A673 (cell line): Measurements from ENCODE around the gene RNPEPL1. TPM values are rescaled to one million over a fixed set of nuclear protein-coding genes. Genes with fewer than 3 reads are reported as not detected.

Source experiments
- BruUV-seq: library from RNA; stranded (reverse); fragments of 400-500 nt; replicated peaks from 2 replicates; lab custom pipeline; 2021; lab: Mats Ljungman, UMichigan
- CTCF ChIA-PET: fragments of 300-600 bp; sonication (Branson Sonifier 250); formaldehyde crosslinking; loops from one replicate; lab custom pipeline; 2022; ENCODE audit warnings: antibody characterized with exemption; lab: Charles Lee
- POLR2A ChIA-PET: fragments of 300-600 bp; sonication (Branson Sonifier 250); formaldehyde crosslinking; loops from one replicate; lab custom pipeline; 2022; ENCODE audit warnings: antibody characterized with exemption; ENCODE audit not compliant: low non-redundant PET; lab: Charles Lee
- DNase-seq: peaks from one replicate; pipeline ENCODE4 v3.0.0-alpha.2; 2015; ENCODE audit warnings: low spot score
- H3K27ac ChIP-seq: fragments of 200-600 bp; sonication (generic); 2 replicates; pipeline ENCODE4 v1.5.1; 2016; ENCODE audit warnings: mixed run types, low read depth, mild to moderate bottlenecking, mixed read lengths, antibody characterized with exemption, low read length; ENCODE audit not compliant: poor library complexity, severe bottlenecking
- H3K27me3 ChIP-seq: fragments of 200-600 bp; sonication (generic); replicated peaks from 2 replicates; pipeline ENCODE4 v1.6.1; 2017; ENCODE audit warnings: mixed run types, low read depth, mild to moderate bottlenecking, mixed read lengths, antibody characterized with exemption, low read length; ENCODE audit not compliant: insufficient read depth, poor library complexity
- H3K36me3 ChIP-seq: fragments of 200-600 bp; sonication (generic); 2 replicates; pipeline ENCODE4 v1.6.1; 2016; ENCODE audit warnings: mixed run types, mild to moderate bottlenecking, mixed read lengths, antibody characterized with exemption, low read length; ENCODE audit not compliant: insufficient read depth, poor library complexity, severe bottlenecking
- H3K4me1 ChIP-seq: fragments of 200-600 bp; sonication (generic); 2 replicates; pipeline ENCODE4 v1.6.1; 2017; ENCODE audit warnings: mixed run types, mild to moderate bottlenecking, mixed read lengths, antibody characterized with exemption, low read length; ENCODE audit not compliant: insufficient read depth, poor library complexity, severe bottlenecking
- H3K4me3 ChIP-seq: fragments of 200-600 bp; sonication (generic); 2 replicates; pipeline ENCODE4 v1.5.1; 2016; ENCODE audit warnings: low read depth, mixed run types, mild to moderate bottlenecking, mixed read lengths, low read length; ENCODE audit not compliant: poor library complexity, severe bottlenecking
- H3K9me3 ChIP-seq: fragments of 200-600 bp; sonication (generic); 2 replicates; pipeline ENCODE4 v1.6.1; 2016; ENCODE audit warnings: mixed run types, low read depth, mild to moderate bottlenecking, mixed read lengths, antibody characterized with exemption, low read length; ENCODE audit not compliant: poor library complexity, severe bottlenecking
- EZH2 ChIP-seq: fragments of 200-600 bp; sonication (generic); IDR thresholded peaks from 2 replicates; pipeline ENCODE4 v1.6.1; 2017; ENCODE audit warnings: borderline replicate concordance, low read depth, mild to moderate bottlenecking, mixed read lengths, antibody characterized with exemption, low read length; ENCODE audit not compliant: poor library complexity, severe bottlenecking
- intact Hi-C: fragments of 100-400 bp; cut with micrococcal nuclease; formaldehyde crosslinking; loops from one replicate; pipeline ENCODE4 v1.10.0; 2022; ENCODE audit not compliant: unreplicated experiment
- total RNA-seq: library from RNA; stranded (reverse); gene quantifications from 2 replicates; pipeline ENCODE4 v1.2.3, GENCODE V29; 2021
- TF ChIP-seq, protein P1 (sequence below): fragments of 300-800, 200-600 bp; sonication (generic); conservative IDR thresholded peaks from 2 replicates; pipeline ENCODE4 v1.5.1; 2017; ENCODE audit warnings: low read depth, mild to moderate bottlenecking, antibody characterized with exemption, low read length, moderate library complexity, mixed read lengths

RNPEPL1 gene
- total RNA-seq, 1 experiment from 2014 or later, result 26.5 TPM

DNA sequence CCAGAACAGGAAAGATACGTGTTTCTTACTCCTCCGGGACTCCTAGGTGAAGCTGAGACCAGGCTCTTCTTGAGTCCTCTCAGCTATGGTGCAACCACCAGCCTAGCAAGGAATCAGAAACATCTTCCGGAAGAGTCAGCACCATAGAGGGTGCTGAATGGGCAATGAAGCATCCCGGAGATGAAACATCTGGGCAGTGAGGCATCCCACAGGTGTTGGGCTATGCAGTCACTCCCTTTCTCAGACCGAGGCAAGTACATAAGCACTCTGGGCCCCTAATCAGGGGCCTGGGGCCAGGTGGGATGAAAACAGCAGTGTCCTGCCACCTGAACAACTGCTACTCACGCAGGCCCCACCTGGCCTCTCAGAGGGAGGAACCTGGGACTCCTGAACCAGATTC, 16.8 kb downstream of the RNPEPL1 start:
- Histone ChIP-seq H3K27me3 (no peaks in the 10 kb centered on the region), H3K36me3 (peaks cover 8% of the 10 kb centered on the region), H3K27ac (peak overlapping the region; percentile 97), H3K4me1 (peaks cover 29% of the 10 kb centered on the region), H3K4me3 (peak overlapping the region; percentile 96), H3K9me3 (no peaks in the 10 kb centered on the region)
- CTCF ChIA-PET, result interaction anchor here (2.8 kb wide), 1 partner anchor 19 kb away, joined by 14 read pairs; no protein-coding TSS in a partner anchor
- intact Hi-C loops, result no loop called here
- no peak for TF ChIP-seq EZH2
- TF ChIP-seq, protein P1, sequence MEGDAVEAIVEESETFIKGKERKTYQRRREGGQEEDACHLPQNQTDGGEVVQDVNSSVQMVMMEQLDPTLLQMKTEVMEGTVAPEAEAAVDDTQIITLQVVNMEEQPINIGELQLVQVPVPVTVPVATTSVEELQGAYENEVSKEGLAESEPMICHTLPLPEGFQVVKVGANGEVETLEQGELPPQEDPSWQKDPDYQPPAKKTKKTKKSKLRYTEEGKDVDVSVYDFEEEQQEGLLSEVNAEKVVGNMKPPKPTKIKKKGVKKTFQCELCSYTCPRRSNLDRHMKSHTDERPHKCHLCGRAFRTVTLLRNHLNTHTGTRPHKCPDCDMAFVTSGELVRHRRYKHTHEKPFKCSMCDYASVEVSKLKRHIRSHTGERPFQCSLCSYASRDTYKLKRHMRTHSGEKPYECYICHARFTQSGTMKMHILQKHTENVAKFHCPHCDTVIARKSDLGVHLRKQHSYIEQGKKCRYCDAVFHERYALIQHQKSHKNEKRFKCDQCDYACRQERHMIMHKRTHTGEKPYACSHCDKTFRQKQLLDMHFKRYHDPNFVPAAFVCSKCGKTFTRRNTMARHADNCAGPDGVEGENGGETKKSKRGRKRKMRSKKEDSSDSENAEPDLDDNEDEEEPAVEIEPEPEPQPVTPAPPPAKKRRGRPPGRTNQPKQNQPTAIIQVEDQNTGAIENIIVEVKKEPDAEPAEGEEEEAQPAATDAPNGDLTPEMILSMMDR, result no peak
- no TSS peak for BruUV-seq
- no peak for DNase-seq
- POLR2A ChIA-PET, result no interaction called here

GRCh38 chr2:240585681-240586197, 17.5 kb downstream of the RNPEPL1 start:
- BruUV-seq, result TSS peak; percentile 73
- TF ChIP-seq, protein P1, result no peak
- TF ChIP-seq EZH2, result no peak
- intact Hi-C loops, result loop anchor here (1.0 kb wide), 1 partner anchor 19 kb away; no protein-coding TSS in a partner anchor
- POLR2A ChIA-PET, result interaction anchor here (0.5 kb wide), 1 partner anchor 23 kb away, joined by 5 read pairs; no protein-coding TSS in a partner anchor
- DNase-seq, result no peak
- no peaks in the 10 kb centered on the region for H3K9me3 ChIP-seq
- peaks cover 8% of the 10 kb centered on the region for H3K36me3 ChIP-seq
- H3K4me3 ChIP-seq, result peak overlapping the region; percentile 96
- CTCF ChIA-PET, result interaction anchor here (2.8 kb wide), 1 partner anchor 20 kb away, joined by 14 read pairs; no protein-coding TSS in a partner anchor
- H3K4me1 ChIP-seq, result peaks cover 29% of the 10 kb centered on the region
- no peaks in the 10 kb centered on the region for H3K27me3 ChIP-seq
- H3K27ac ChIP-seq, result peak overlapping the region; percentile 97

DNA sequence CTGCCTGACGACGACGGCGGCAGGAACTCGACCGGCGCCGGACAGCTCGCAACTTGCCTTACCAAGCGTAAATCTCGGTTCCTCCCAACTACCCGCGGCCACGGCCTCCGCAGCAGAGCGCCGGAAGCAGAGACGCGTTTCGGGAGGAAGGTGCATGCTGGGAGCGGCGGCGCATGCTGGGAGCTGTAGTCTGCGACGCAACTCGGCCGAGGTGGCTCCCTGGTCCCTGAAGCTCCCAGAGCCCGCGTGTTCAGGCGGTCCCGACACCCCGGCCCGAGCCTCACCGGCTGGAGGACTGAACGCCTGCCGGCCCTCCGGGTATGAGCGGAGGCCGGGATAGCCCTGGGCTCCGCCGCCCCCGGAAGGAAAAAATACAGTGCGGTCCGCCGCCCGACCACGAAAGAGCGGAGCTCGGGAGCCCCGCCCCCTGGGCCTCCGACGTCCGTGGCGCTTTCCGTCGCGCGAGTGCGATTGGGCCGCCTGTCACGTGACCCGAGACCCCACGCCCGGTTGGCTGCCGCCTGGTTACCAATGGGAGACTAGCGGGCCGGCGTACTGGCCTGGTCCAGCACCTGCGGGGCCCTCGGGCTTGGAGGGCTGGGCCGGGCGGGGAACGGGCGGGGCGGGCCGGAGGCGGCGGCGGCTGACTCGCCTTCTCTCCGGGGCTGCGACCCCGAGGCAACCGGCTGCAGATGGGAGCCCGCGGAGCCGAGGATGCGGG, 18.1 kb downstream of the RNPEPL1 start, which contains the start of gene CAPN10:
Gene CAPN10 (plus strand): TSS at position 537 of the 721 bp plus-strand sequence. CDS start 178 bp downstream, at position 715.
- Histone ChIP-seq H3K36me3 (peaks cover 8% of the 10 kb centered on the region), H3K4me1 (peaks cover 29% of the 10 kb centered on the region), H3K4me3 (peak within 1 kb of the TSS; percentile 96), H3K27ac (peak within 1 kb of the TSS; percentile 97), H3K9me3 (no peaks in the 10 kb centered on the region), H3K27me3 (no peaks in the 10 kb centered on the region)
- TF ChIP-seq EZH2, result no peak
- TF ChIP-seq, protein P1, result no peak
- intact Hi-C loops, result loop anchor here (1.0 kb wide), 1 partner anchor 20 kb away; no protein-coding TSS in a partner anchor
- CTCF ChIA-PET, result interaction anchor here (2.8 kb wide), 1 partner anchor 20 kb away, joined by 14 read pairs; no protein-coding TSS in a partner anchor
- DNase-seq, result peak; percentile 98
- no TSS peak for BruUV-seq
- POLR2A ChIA-PET, result interaction anchor here (0.5 to 0.7 kb wide), 2 partner anchors 23 to 863 kb away, joined by 4 to 5 read pairs; no protein-coding TSS in a partner anchor
